NCI-H345 treated with DMSO at 0.1 percent for 48 hours (cell line): ENCODE measurements around the gene BFSP1.

Experiments
- DNase-seq: peaks from one replicate; lab custom pipeline; 2025; ENCODE audit not compliant: unreplicated experiment; lab: John Stamatoyannopoulos, UW

BFSP1 gene

GRCh38 chr20:17524560-17524959, 6.6 kb downstream of the BFSP1 start:
- no peak for DNase-seq

DNA sequence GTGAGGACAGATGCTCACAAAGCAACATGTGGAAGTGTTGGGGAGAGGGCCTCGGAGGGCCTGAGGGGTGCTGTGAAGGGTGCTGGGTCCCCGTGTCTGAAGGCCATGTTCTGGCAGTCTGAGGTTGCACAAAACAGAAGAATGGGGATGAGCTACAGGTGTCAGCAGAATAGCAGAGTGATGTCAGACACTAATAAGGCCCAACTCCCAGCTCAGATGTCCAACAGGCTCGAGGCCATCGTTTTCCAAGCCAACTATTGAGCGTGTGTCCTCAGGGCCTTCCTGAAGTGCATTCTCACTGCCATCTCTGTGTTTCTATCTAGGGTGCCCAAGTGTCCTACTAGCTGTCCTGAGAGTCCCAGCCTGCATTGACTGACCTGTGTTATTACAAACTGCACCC, 7.9 kb downstream of the BFSP1 start:
- DNase-seq: no peak

DNA sequence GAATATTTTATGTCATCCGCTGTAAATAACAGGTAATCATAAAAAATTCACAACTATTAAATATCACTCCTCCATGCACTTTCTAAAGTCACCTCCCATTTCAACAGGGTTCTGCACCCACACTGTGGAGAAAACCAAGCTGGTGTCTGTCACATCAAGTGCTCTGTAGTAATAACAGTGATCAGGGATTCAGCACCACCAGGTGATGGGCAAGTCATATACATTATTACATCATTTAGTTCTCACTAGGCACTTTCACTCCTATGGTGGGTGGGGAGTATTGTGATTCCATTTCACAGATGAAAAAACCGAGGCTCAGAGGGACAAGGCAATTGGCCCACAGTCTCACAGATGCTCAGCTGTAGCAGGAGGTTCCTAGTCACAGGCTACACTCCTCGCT, 8.7 kb downstream of the BFSP1 start:
- no peak for DNase-seq

DNA sequence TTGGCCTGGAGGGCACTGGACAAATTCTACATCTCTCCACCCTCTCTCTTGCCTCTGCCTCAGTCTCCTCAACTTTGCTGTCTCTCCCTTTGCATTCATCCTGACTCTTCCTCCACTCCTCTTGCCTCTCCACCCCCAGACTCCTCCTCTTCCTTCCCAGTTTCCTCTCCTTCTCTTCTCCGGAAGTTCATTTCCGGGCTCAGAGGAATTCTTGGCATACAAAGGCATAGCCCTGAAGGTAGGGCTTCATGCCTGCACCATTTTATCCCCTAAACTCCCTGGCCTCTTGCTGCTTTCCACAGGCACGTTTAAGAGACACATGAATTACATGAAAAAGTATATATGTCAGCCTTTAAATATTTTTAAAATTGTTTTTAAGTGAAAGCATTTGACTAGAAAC, 10.6 kb downstream of the BFSP1 start:
- DNase-seq: no peak

GRCh38 chr20:17519606-17520285, 11.4 kb downstream of the BFSP1 start:
- DNase-seq: no peak

DNA sequence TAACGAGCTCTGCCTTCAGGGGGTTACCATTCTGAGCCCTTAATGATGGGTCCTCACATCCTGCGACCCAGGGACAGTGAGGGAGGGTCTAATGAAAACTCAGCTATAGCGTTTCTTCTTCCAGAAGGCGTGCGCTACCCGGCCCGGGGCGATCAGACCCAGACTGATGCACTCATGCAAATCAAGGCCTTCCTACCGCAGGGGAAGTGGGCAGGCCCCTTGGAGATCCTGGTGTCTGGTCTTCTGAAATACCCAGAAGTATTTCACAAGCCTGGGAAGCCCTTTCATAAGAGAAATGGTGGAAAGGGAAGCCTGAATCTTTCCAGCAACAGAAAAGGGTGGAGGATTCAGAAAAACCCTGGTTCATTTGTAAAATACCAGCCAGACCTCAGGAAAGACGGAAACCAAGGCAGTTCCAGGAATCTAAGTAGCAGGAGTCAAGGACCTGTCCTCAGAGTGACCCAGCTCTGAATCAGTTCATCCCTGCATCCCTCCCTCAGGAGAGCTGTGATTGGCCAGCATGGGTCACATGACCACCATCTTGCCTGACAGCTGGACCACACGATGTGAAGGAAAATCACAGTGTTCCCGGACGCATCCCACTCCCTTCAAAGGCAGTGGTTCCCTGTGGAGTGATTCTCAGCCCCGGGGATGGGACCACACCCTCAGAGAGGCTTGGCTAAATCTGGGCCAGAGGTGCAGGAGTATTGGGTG, 12.7 kb downstream of the BFSP1 start:
- DNase-seq: no peak

DNA sequence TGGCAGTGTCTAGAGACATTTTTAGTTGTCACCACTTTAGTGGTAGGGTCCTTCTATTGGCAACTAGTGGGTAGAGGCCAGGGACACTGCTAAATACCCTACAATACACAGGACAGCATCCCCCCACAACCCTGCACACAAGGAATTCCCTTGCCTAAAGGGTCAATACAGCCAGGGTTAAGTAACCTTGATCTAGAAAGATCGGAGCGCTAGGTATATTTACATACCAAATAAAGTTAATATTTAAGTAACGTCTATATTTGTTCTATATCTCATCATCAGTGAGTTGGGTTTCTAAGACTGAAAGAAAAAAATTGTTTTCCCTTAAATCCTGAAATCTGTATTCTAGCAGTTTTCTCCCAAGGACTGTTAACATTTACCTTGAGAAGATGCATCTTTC, 16.1 kb downstream of the BFSP1 start:
- no peak for DNase-seq

DNA sequence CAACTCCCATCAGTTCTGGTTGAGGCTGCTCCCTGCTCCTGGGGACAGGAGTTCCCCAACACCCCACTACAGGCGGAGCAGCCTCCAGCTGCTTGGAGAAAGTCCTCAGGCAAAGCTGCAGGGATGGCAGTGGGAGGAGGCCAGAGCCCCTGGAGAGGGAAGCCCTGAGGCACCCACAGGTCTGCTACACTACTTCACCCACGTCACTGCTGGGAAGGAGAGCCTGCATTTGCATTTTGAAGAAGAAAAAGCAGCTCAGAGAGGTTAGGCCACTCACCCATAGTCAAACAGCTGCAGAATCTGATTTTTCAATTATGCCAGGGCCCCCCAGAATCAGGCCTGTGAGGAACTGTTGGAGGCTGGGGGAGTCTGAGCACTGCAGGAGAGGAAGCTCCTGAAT, 17.2 kb downstream of the BFSP1 start:
- DNase-seq: no peak

- DNase-seq: no peak
These were observed 19.8 kb downstream of the BFSP1 start for GRCh38 chr20:17511401-17511800.

DNA sequence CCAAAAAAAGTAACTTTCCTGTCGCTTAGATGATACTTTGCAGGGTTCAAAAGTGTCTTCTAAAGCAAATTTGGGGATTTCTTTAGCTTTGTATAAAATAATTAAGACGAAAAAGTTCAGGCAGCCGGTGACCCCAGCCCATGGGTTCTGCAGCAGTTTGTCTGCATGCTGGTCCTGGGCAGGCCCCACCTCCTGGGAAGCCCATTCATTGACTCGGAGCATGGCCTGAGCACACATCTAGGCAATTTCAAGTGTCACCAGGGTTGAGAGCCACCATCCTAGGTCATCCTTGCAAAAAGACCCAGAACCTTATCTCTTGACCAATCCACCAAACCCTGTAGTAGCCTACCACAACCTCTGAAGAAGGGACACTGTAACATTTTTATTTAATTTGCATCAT, 20.6 kb downstream of the BFSP1 start:
- DNase-seq: no peak

DNA sequence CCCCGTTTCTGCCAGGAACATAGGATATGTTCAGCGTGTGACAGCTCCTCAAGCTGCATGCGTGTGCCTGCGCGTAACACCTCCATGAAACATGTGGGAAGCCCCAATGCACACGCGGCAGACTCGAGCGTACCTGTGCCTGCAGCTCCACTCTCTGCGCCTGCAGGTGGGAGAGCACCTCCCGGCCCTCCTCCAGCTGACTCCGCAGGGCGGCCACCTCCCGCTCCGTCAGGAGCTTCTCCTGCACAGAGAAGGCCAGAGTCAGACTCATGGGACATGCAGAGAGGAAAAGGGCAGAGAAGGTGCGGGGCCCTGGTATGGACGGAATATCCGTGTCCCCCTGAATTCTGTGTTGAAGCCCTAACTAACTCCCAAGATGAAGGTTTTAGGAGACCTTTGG, 22.4 kb downstream of the BFSP1 start:
- DNase-seq: no peak

GRCh38 chr20:17507531-17507930, 23.6 kb downstream of the BFSP1 start:
- no peak for DNase-seq

DNA sequence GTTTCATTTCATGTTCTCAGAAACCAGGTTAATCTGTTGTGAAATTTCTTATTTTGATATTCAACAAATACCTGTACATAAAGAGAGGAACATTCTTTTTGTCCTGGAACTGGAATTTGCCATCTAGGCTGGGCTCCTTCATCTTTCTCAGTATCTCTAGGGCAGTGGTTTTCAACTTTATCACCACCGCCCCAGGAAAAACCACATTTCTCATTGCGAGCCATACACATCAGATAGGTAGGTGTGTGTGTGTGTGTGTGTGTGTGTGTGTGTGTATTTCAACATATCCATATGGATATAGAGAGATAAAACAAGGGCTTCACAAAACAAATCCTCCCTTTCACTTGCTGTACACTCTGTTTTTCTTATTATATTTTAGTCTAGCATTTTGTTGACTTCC, 24.1 kb downstream of the BFSP1 start:
- DNase-seq: no peak

DNA sequence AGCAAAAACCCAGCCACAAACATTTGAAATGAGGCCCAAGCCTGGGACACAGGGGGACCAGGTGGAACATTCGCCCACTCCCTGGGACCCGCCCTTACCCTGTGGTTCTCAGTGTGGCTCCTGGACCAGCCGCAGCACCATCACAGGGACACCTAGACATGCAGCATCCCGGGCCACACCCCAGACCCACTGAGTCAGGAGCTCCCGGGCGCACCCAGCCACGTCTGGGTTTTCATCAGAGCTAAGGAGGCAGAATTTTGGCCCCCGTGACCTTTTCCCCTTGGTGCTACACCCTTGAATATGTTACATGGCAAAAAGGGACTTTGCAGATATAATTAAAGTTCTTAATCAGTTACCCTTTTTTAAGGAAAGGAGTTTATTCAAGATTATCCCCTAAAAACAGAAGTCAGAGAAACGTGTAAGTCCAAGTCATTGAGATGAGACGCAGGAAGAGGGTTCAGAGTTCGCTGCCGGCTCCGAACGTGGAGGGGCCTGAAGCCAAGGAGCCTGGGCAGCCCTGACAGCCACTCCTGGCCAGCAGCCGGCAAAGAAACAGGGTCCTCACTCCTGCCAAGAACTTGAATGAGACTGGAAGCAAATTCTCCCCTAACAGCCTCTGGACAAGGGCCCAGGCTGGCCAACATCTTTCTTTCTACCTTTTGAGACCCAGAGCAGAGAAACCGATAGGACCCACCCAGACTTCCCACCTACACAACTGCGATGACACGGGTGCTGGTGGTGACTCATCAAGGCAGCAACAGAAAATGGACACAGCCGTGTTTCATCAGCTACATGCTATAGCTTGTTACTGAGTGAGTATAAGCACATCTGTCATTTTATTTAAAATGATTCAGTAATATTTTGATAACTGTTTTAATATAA, 25.3 kb downstream of the BFSP1 start:
- no peak for DNase-seq

GRCh38 chr20:17504898-17505635, 26.1 kb downstream of the BFSP1 start:
- peak; percentile 37 for DNase-seq

GRCh38 chr20:17504066-17504897, 26.9 kb downstream of the BFSP1 start:
- DNase-seq: no peak

DNA sequence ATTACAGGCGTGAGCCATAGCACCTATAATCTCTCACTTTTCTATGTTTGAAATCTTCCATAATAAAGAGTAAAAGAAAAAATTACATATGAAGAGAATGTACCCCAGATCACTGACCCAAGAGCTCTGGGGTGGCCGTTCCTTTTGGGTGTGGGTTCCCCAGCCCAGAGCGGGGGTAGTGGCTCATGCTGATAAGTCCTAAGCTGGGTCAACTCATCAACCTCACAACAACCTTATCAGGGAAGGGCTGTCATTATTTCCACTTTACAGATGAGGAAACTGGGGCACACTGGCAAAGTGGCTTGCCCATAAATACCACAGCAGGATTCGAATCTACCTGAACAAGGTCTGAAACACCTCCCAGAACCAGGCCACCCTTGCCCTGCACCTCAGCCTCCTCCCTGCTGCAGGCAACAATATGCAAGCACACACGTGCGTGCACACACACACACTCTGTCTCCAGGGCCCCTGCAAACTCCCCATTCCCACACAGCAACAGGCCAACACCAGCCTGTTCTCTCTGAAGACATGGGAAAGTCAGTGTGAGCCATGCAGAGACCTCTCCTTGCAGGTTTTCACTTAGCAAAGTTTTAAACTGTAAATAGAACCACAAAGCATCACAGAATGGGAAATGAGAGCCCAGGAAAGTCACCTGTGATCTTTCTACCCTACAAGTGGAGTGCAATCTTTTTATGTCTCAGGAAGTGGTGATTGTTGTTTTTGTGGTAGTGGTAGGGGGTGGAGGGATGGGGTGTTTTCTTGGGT, 27.7 kb downstream of the BFSP1 start:
- no peak for DNase-seq

DNA sequence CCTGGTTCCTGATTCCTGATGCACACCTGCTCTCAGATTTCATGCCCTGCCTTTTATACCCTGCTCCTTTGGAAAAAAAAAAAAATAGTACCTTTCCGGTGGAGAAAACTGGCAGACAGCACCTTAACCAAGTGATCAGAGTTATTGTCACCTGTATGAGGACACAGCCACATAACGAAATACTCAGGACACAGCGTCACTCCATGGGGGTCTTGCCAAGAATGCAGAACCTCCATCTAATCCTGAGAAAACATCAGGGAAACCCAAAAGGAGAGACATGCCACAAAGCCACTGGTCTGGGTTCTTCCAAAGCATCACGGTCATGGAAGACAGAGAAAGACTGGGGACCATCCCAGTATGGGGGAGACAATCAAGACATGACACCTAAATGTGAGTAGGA, 29.1 kb downstream of the BFSP1 start:
- DNase-seq: no peak

GRCh38 chr20:17501701-17502100, 29.5 kb downstream of the BFSP1 start:
- no peak for DNase-seq

GRCh38 chr20:17500826-17501225, 30.4 kb downstream of the BFSP1 start:
- no peak for DNase-seq
